HL-60 (cell line): ENCODE data around the gene GLIPR2.

Experiments
- DNase-seq, 2 experiments: peaks; one replicate each; pipeline ENCODE4 v3.0.0-alpha.2; 2010 to 2020; ENCODE audit warnings: low read depth in 1 of 2, low spot score in 1 of 2
- H3K27ac ChIP-seq: fragments of 250-450 bp; sonication (Bioruptor Pico); replicated peaks from 2 replicates; pipeline ENCODE4 v1.5.1; 2020; ENCODE audit warnings: mild to moderate bottlenecking, moderate library complexity
- H3K27me3 ChIP-seq: fragments of 250-450 bp; sonication (Bioruptor Pico); 2 replicates; pipeline ENCODE4 v1.5.1; 2021; ENCODE audit warnings: mild to moderate bottlenecking, moderate library complexity; ENCODE audit not compliant: insufficient read depth, poor library complexity, severe bottlenecking
- H3K4me3 ChIP-seq: replicated peaks from 2 replicates; pipeline ENCODE4 v1.5.1; 2011; ENCODE audit warnings: mild to moderate bottlenecking, control low read depth, low read length; ENCODE audit not compliant: insufficient read depth
- CTCF ChIP-seq: IDR thresholded peaks from one replicate; pipeline ENCODE4 v1.5.1; 2011; ENCODE audit warnings: low read length, control low read depth, inconsistent platforms; ENCODE audit not compliant: insufficient read depth
- GABPA ChIP-seq: IDR thresholded peaks from 2 replicates; pipeline ENCODE4 v1.6.1; 2012; ENCODE audit warnings: low read depth
- POLR2AphosphoS5 ChIP-seq: IDR thresholded peaks from 2 replicates; pipeline ENCODE4 v1.6.1; 2012; ENCODE audit warnings: low read depth
- REST ChIP-seq: IDR thresholded peaks from 2 replicates; pipeline ENCODE4 v1.6.1; 2012; ENCODE audit warnings: low read depth; ENCODE audit not compliant: insufficient replicate concordance
- SPI1 ChIP-seq: IDR thresholded peaks from 2 replicates; pipeline ENCODE4 v1.6.1; 2012; ENCODE audit warnings: low read depth, mild to moderate bottlenecking, borderline replicate concordance

Gene GLIPR2

GRCh38 chr9:36109071-36109470 is 27.5 kb upstream of the GLIPR2 start:
- Histone ChIP-seq H3K27ac (no peak overlapping the region), H3K27me3 (no peaks in the 10 kb centered on the region), H3K4me3 (no peak overlapping the region)
- DNase-seq, result no peak
- TF ChIP-seq SPI1 (no peak), POLR2AphosphoS5 (no peak), REST (no peak), GABPA (no peak), CTCF (no peak)

GRCh38 chr9:36110434-36110833 is 26.1 kb upstream of the GLIPR2 start:
- Histone ChIP-seq H3K27ac (no peak overlapping the region), H3K27me3 (no peaks in the 10 kb centered on the region), H3K4me3 (no peak overlapping the region)
- no peak for DNase-seq
- TF ChIP-seq POLR2AphosphoS5, result no peak
- no peak for TF ChIP-seq REST
- TF ChIP-seq SPI1, result no peak

- Histone ChIP-seq H3K27ac (no peak overlapping the region), H3K4me3 (no peak overlapping the region), H3K27me3 (no peaks in the 10 kb centered on the region)
- TF ChIP-seq CTCF, result no peak
- no peak for TF ChIP-seq REST
- no peak for TF ChIP-seq GABPA
- TF ChIP-seq POLR2AphosphoS5, result no peak
- no peak for TF ChIP-seq SPI1
- DNase-seq, result no peak
Observed at GRCh38 chr9:36112516-36112915, 24.0 kb upstream of the GLIPR2 start.

- Histone ChIP-seq H3K27me3 (no peaks in the 10 kb centered on the region), H3K4me3 (no peak overlapping the region), H3K27ac (no peak overlapping the region)
- no peak for DNase-seq
- no peak for TF ChIP-seq GABPA
- TF ChIP-seq CTCF, result no peak
- no peak for TF ChIP-seq POLR2AphosphoS5
- no peak for TF ChIP-seq REST
- TF ChIP-seq SPI1, result no peak
Observed at GRCh38 chr9:36113999-36114398, 22.5 kb upstream of the GLIPR2 start.
